SU-DHL-6 (cell line): ENCODE measurements around the gene LTA.

Experiments
- H2AFZ ChIP-seq: fragments of 200-600 bp; sonication (generic); 2 replicates; pipeline ENCODE4 v1.6.1; 2014; ENCODE audit warnings: low read depth, mild to moderate bottlenecking, moderate library complexity, mixed read lengths, antibody characterized with exemption, low read length; ENCODE audit not compliant: severe bottlenecking
- H3F3A ChIP-seq: fragments of 200-600 bp; shearing (Covaris generic); 2 replicates; pipeline ENCODE4 v1.6.0; 2016; ENCODE audit warnings: antibody characterized with exemption, mild to moderate bottlenecking; ENCODE audit not compliant: insufficient read depth
- H3K27ac ChIP-seq: fragments of 200-600 bp; sonication (generic); 2 replicates; pipeline ENCODE4 v1.5.1; 2016; ENCODE audit warnings: low read depth, mild to moderate bottlenecking, low read length, moderate library complexity, mixed read lengths
- H3K27me3 ChIP-seq: fragments of 200-600 bp; sonication (generic), shearing (Covaris generic); 2 replicates; pipeline ENCODE4 v1.6.0; 2014; ENCODE audit warnings: mild to moderate bottlenecking, low read length
- H3K36me3 ChIP-seq: fragments of 200-600 bp; sonication (generic); 2 replicates; pipeline ENCODE4 v1.6.1; 2014; ENCODE audit warnings: mild to moderate bottlenecking, low read length, mixed read lengths
- H3K4me2 ChIP-seq: fragments of 300-600, 200-600 bp; shearing (Covaris generic), sonication (generic); 2 replicates; pipeline ENCODE4 v1.6.0; 2014; ENCODE audit warnings: low read length, low read depth, mild to moderate bottlenecking; ENCODE audit not compliant: poor library complexity, severe bottlenecking
- H3K4me3 ChIP-seq: fragments of 200-600 bp; sonication (generic); 2 replicates; pipeline ENCODE4 v1.5.1; 2014; ENCODE audit warnings: antibody characterized with exemption, low read length, mild to moderate bottlenecking, mixed read lengths; ENCODE audit not compliant: insufficient read depth, poor library complexity, severe bottlenecking
- H3K79me2 ChIP-seq: fragments of 200-600 bp; sonication (generic); 2 replicates; pipeline ENCODE4 v1.6.1; 2014; ENCODE audit warnings: mild to moderate bottlenecking, low read length, moderate library complexity; ENCODE audit not compliant: insufficient read depth
- H3K9ac ChIP-seq: fragments of 200-600 bp; sonication (generic); 2 replicates; pipeline ENCODE4 v1.7.0; 2014; ENCODE audit warnings: mild to moderate bottlenecking, low read length
- H3K9me2 ChIP-seq: fragments of 200-600 bp; sonication (generic); replicated peaks from 2 replicates; pipeline ENCODE4 v1.6.1; 2014; ENCODE audit warnings: low read length; ENCODE audit not compliant: insufficient read depth
- H3K9me3 ChIP-seq: fragments of 200-600 bp; sonication (generic); 2 replicates; pipeline ENCODE4 v1.6.1; 2014; ENCODE audit warnings: low read length, mixed read lengths; ENCODE audit not compliant: insufficient read depth
- H4K20me1 ChIP-seq: fragments of 200-600 bp; sonication (generic); 2 replicates; pipeline ENCODE4 v1.6.1; 2014; ENCODE audit warnings: low read depth, mild to moderate bottlenecking, antibody characterized with exemption, low read length, moderate library complexity, mixed read lengths
- EZH2phosphoT487 ChIP-seq: fragments of 200-600 bp; sonication (generic), shearing (Covaris generic); conservative IDR thresholded peaks from 2 replicates; pipeline ENCODE4 v1.6.1; 2018; ENCODE audit warnings: mild to moderate bottlenecking, antibody characterized with exemption, low read length, moderate library complexity, mixed read lengths
- TF ChIP-seq, protein P1 (sequence below): fragments of 200-600 bp; sonication (generic); IDR thresholded peaks from one replicate; pipeline ENCODE4 v1.5.1; 2017; ENCODE audit warnings: antibody characterized with exemption, mild to moderate bottlenecking, low read length, moderate library complexity; ENCODE audit not compliant: insufficient read depth, poor library complexity, severe bottlenecking

The LTA gene

DNA sequence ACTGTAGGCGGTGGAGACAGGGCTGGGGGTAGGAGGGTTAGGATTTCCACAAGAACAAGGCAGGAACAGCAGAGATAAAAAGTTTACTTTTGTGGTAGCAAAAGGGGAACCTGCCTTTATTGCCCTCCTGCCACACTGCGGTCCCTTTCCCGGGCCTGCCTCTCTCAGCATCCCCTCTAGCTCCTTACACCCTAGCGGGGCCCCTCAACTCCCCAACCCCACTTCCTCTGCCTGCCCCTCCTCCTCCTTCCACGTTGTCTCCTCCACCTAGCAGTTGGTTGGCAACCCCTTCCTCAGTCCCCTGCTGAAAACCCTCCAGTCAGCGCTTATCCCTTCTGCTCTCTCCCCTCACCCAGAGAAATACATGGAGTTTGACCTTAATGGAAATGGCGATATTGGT, 43.7 kb downstream of the LTA start:
- H4K20me1 ChIP-seq: no peaks in the 10 kb centered on the region
- no peak overlapping the region for H3K4me3 ChIP-seq
- no peak overlapping the region for H2AFZ ChIP-seq
- H3K9ac ChIP-seq: no peak overlapping the region
- H3F3A ChIP-seq: peaks cover 18% of the 10 kb centered on the region
- no peaks in the 10 kb centered on the region for H3K27me3 ChIP-seq
- TF ChIP-seq, protein P1, sequence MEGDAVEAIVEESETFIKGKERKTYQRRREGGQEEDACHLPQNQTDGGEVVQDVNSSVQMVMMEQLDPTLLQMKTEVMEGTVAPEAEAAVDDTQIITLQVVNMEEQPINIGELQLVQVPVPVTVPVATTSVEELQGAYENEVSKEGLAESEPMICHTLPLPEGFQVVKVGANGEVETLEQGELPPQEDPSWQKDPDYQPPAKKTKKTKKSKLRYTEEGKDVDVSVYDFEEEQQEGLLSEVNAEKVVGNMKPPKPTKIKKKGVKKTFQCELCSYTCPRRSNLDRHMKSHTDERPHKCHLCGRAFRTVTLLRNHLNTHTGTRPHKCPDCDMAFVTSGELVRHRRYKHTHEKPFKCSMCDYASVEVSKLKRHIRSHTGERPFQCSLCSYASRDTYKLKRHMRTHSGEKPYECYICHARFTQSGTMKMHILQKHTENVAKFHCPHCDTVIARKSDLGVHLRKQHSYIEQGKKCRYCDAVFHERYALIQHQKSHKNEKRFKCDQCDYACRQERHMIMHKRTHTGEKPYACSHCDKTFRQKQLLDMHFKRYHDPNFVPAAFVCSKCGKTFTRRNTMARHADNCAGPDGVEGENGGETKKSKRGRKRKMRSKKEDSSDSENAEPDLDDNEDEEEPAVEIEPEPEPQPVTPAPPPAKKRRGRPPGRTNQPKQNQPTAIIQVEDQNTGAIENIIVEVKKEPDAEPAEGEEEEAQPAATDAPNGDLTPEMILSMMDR: no peak
- H3K36me3 ChIP-seq: no peaks in the 10 kb centered on the region
- peaks cover 1% of the 10 kb centered on the region for H3K79me2 ChIP-seq
- H3K9me3 ChIP-seq: no peaks in the 10 kb centered on the region
- no peaks in the 10 kb centered on the region for H3K9me2 ChIP-seq
- no peak overlapping the region for H3K27ac ChIP-seq
- H3K4me2 ChIP-seq: no peak overlapping the region

DNA sequence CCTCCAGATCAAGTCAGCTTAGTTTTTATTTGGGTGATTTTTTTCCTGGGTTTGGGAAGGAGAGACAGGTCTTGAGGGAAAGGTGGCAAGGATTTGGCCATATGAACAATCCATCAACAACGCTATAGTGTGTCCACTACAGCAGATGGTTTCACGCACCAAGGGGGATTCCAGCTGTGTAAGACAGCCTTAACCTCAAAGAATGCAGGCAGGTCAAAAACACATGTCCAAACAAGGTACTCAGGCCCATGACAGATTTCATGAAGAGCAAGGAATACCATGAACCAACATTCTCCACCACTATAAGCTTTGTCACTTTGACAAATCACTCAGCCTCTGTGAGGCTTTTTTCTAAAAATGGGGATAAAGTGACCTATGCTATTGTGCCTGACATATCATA, 44.9 kb downstream of the LTA start:
- H3K27ac ChIP-seq: no peak overlapping the region
- H3F3A ChIP-seq: peaks cover 22% of the 10 kb centered on the region
- H3K36me3 ChIP-seq: peaks cover 7% of the 10 kb centered on the region; the same call in 1 of the 2 replicates
- no peak overlapping the region for H2AFZ ChIP-seq
- H4K20me1 ChIP-seq: peaks cover under 1% of the 10 kb centered on the region; the same call in 1 of the 2 replicates
- H3K9me3 ChIP-seq: no peaks in the 10 kb centered on the region
- H3K4me2 ChIP-seq: no peak overlapping the region
- H3K79me2 ChIP-seq: peaks cover 14% of the 10 kb centered on the region
- H3K9me2 ChIP-seq: no peaks in the 10 kb centered on the region
- no peaks in the 10 kb centered on the region for H3K27me3 ChIP-seq
- no peak overlapping the region for H3K4me3 ChIP-seq
- TF ChIP-seq, protein P1: no peak
- TF ChIP-seq EZH2phosphoT487: no peak
- no peak overlapping the region for H3K9ac ChIP-seq

DNA sequence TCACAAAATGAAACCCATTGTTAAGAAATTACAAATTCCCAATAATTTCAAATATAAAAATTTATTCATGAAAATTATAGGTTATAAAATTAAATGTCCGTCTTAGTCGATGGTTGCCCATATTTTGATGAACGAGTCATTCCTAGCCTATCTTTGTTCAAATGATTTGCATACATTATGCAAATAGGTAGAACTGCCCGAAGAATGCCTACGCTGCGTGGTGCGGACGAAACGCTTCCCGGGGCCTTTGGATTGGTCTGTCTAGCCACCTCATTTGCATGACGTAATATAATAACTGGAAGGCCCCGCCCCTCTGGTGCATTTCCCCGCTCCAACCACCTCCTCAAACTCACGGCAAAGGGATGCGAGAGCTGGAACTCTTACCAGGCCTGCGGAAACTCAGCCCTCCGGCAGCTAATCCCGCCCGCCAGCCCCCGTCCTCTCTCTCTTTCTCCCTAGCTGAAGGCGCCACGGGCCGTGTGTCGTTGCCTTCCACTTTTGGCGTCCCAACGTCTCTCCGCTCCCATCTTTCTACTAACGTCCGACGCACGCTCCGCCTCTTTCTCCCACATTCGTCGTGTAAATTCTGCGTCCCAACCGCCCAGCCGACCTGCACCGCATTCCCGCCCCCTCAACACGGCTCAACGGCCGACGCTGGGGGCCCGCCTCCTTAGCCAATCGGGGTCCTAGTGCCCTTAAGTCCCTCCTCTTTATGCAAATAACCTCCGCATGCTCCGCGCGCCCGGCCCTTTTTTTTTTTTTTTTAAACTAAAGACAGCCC, 47.9 kb downstream of the LTA start:
- H4K20me1 ChIP-seq: peaks cover 16% of the 10 kb centered on the region; the same call in 1 of the 2 replicates
- H3K9me3 ChIP-seq: no peaks in the 10 kb centered on the region
- peak overlapping the region; percentile 56 for H3K4me3 ChIP-seq
- H3K4me2 ChIP-seq: peak overlapping the region; percentile 56
- peaks cover 25% of the 10 kb centered on the region for H3F3A ChIP-seq
- H3K9me2 ChIP-seq: no peaks in the 10 kb centered on the region
- H2AFZ ChIP-seq: peak overlapping the region; percentile 6
- peaks cover 31% of the 10 kb centered on the region for H3K36me3 ChIP-seq
- peaks cover 41% of the 10 kb centered on the region for H3K79me2 ChIP-seq
- peak overlapping the region; percentile 86 for H3K27ac ChIP-seq
- TF ChIP-seq, protein P1: no peak
- TF ChIP-seq EZH2phosphoT487: no peak
- H3K9ac ChIP-seq: peak overlapping the region; percentile 55
- no peaks in the 10 kb centered on the region for H3K27me3 ChIP-seq
